Dedifferentiated amniotic fluid mesenchymal stem cell (primary cell): ENCODE measurements around the gene LPP.

Experiments used
- DNase-seq: peaks from one replicate; pipeline ENCODE4 v3.0.0-alpha.2; 2016; ENCODE audit errors: extremely low spot score

LPP gene

GRCh38 chr3:188169830-188170455 lies 16.0 kb downstream of the LPP start:
- no peak for DNase-seq

- no peak for DNase-seq
These were observed 16.8 kb downstream of the LPP start for GRCh38 chr3:188170461-188171459.

- no peak for DNase-seq
These were observed 17.9 kb downstream of the LPP start for GRCh38 chr3:188171682-188172467.

- DNase-seq, result no peak
These were observed 20.5 kb downstream of the LPP start for GRCh38 chr3:188174317-188175044.

GRCh38 chr3:188176476-188176875 lies 22.5 kb downstream of the LPP start:
- DNase-seq, result no peak

GRCh38 chr3:188176884-188177283 lies 22.9 kb downstream of the LPP start:
- no peak for DNase-seq

GRCh38 chr3:188177721-188178120 lies 23.8 kb downstream of the LPP start:
- DNase-seq, result no peak

- DNase-seq, result no peak
These were observed 24.5 kb downstream of the LPP start for GRCh38 chr3:188178293-188178936.

- peak; percentile 41 for DNase-seq
These were observed 25.3 kb downstream of the LPP start for GRCh38 chr3:188179006-188179966.

- no peak for DNase-seq
These were observed 26.2 kb downstream of the LPP start for GRCh38 chr3:188180114-188180513.

GRCh38 chr3:188183452-188183851 lies 29.5 kb downstream of the LPP start:
- DNase-seq, result no peak

- no peak for DNase-seq
These were observed 30.2 kb downstream of the LPP start for GRCh38 chr3:188184160-188184559.

- no peak for DNase-seq
These were observed 30.7 kb downstream of the LPP start for GRCh38 chr3:188184649-188185048.

GRCh38 chr3:188185717-188186251 lies 31.8 kb downstream of the LPP start:
- DNase-seq, result no peak

- no peak for DNase-seq
These were observed 33.1 kb downstream of the LPP start for GRCh38 chr3:188187053-188187452.

GRCh38 chr3:188188911-188189310 lies 35.0 kb downstream of the LPP start:
- DNase-seq, result no peak

GRCh38 chr3:188191460-188191859 lies 37.5 kb downstream of the LPP start:
- DNase-seq, result no peak

GRCh38 chr3:188192034-188192433 lies 38.1 kb downstream of the LPP start:
- no peak for DNase-seq

GRCh38 chr3:188194332-188194731 lies 40.4 kb downstream of the LPP start:
- no peak for DNase-seq
